ENCODE measurements around the gene KATNBL1.

DNA sequence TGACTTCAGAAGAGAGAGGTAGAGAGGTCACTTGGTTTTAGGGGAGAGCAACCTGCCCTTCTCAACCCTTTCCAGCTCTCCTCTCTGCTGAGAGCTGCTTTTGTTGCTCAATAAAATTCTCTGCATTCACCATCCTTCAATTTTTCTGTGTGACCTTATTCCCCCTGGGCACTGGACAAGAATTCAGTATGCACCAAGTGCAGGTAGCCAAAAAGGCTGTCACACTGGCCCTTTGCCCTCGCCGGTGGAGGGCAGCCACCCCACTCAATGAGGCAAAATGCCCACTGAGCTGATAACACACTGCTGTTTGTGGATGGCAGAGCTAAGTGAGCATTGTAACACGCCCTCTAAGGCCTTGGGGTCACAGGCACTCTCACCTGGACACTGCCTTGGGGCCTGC lies 95.2 kb downstream of the KATNBL1 start:
- TF ChIP-seq CTCF (IDR thresholded peaks at IDR 0.05; ENCODE audit: borderline replicate concordance, extremely low read depth, low read length, poor library complexity, severe bottlenecking) (no peak), EZH2 (IDR thresholded peaks at IDR 0.05; ENCODE audit: borderline replicate concordance, low read depth, low read length, severe bottlenecking) (no peak)
